HG03108 (cell line): ENCODE results near the gene CEP135.
"Not testable (repeated sequence)": the region's sequence is repeated elsewhere in the genome, so short reads cannot be mapped to it uniquely, and the experiment has no call there.

Experiments
- ATAC-seq: cut with Tn5 transposase; IDR thresholded peaks from one replicate; pipeline ENCODE4 v1.9.1; 2021; ENCODE audit warnings: moderate library complexity; ENCODE audit not compliant: unreplicated experiment

Gene CEP135

DNA sequence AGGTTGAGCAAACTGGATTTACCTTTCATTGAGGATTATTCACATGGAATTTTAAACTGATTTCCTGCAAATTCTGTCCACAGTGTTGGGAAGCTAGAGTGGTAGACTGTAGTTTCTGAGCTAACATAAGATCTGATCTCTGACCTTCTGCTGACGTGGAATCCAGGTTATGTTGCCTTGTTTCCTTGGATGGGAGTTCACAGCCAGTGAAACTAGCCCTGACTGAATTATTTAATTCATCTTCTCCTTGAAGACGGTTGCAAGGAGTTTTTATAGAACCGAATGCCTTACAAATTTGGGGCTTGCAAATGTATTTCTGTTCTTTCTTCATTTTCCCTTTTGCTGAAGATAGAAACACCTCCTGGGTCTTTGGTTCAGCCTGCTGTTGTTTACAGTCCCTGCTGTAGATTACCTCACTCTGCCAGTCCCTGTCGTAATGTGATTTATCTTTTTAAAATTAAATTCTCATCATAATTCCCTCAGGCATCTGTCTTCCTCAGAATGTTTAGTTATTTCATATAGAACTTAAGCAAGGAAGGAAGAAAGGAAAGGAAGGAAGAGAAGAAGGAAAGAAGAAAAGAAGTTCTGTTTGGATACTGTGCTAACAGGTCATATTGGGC lies 113.9 kb downstream of the CEP135 start:
- ATAC-seq = no peak

DNA sequence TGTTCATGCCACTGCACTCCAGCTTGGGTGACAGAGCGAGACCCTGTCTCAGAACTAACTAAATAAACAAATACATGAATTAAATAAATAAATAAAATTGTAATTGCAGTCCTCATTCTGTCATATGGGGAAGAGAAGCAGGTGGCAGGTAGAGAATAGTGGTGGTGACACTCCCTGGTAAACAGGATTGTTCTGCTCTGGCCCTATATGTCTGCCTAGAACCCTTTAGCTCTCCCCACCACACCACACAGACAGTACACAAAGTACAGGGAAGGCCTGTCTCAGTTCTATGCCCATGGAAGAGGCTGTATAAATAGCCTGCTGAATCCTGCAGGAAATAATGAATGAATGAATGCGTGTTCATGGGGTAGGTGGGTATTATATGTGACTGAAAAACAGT lies 117.7 kb downstream of the CEP135 start:
- ATAC-seq = no peak

DNA sequence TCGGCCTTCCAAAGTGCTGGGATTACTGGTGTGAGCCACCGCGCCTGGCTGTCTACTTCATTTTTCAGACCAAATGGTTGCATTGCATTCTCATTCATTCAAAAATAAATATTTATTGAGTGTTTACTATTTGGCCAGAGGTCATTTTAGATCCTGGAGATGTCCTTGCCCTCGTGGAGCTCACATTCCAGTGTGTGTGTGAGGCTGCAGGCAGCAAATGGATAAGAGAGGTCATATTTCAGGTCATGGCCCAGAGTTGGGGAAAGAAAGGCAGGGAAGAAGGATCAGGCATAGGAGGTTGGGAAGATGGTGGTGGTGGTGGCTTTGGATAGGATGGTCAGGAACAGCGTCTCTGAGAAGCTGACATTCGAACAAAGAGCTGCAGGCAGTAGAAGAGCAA lies 119.1 kb downstream of the CEP135 start:
- no peak for ATAC-seq

DNA sequence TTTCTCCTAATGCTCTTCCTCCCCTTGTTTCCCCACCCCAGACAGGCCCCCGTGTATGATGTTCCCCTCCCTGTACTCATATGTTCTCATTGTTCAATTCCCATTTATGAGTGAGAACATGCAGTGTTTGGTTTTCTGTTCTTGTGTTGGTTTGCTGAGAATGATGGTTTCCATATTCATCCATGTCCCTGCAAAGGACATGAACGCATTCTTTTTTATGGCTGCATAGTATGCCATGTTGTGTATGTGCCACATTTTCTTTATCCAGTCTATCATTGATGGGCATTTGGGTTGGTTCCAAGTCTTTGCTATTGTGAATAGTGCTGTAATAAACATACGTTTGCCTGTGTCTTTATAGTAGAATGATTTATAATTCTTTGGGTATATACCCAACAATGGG lies 124.0 kb downstream of the CEP135 start:
- not testable (repeated sequence) for ATAC-seq

DNA sequence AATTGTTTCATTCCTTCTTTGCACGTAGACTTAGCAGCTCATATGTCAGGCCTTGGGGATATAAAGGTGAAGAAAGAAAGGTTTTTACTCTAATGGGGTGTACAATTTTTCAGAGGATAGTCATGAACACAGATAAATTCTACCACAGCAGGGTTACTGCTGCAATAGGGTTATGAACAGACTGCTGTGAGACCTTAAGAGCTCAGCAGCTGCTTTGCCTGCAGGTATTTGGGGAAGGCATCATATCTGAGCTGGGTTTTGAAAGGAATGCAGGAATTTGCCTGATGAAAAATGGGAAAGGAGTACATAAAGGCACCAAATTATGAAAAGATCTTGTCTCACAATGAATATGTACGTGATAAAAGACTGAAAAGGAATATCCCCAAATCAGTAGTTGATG lies 128.9 kb downstream of the CEP135 start:
- no peak for ATAC-seq

DNA sequence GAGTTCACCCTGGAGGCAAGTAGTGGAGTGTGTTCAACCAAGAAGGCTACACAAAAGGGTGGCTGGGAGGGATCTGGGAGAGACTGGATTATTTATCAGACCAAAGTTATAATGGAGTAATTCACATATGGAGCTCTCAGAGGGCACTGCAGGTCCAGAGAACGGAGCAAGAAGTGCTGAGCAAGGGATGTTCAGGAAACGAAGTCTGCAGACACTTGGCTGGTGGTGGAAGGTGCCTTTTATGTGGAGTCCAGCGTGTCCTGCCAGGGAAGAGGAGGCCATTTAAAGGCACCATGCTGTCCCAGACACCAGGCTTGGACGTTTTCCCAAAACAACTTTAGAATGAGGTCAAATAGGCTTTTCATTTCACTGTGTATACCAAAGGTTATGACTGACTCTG lies 130.1 kb downstream of the CEP135 start:
- ATAC-seq = no peak

DNA sequence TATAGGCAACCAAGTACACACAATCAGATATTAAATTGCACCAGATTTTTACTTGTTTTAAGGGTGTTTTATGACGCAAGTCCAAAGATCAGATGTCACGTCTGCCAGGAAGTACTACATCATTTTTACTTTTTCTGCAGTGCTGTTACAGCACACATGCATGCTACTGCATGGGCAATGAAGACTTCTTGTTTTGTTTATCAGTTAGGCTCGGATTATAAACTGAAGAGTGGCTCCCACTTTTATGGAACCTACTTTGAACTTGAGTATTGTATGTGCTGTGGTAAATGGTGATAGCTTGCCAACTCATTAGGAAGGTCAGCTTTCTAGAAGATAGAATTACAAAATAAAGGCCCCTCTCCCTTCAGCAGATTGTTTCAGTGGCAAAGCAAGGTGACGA lies 131.6 kb downstream of the CEP135 start:
- no peak for ATAC-seq

DNA sequence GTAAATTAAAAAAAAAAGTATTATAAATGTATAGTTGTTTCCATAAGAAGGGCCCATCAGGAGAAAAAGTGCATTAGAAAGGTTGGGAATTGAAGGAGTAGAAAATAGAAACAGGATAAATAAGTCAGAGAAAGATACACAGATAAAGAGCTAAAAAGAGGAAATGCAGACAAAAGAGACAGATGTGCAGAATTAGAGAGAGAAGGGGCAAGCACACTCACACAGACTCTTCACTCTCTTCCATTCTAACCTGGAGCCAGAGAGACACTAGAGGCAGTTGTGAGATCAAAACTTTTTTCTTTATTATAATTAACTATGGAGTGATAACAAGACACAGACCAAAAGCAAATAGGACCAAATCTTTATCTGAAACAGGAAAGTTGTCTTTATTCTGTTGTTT lies 134.1 kb downstream of the CEP135 start:
- no peak for ATAC-seq
